NCI-H1436 (cell line): ENCODE data around the gene GPHB5.
A peak's percentile ranks its signal among the peaks of the same experiment; 100 is the strongest.
"Not testable (repeated sequence)": the region's sequence is repeated elsewhere in the genome, so short reads cannot be mapped to it uniquely, and the experiment has no call there.

Experiments used
- DNase-seq: peaks from one replicate; lab custom pipeline; 2025; lab: John Stamatoyannopoulos, UW

Gene GPHB5

GRCh38 chr14:63295231-63295685 is 23.5 kb downstream of the GPHB5 start:
- DNase-seq: no peak

DNA sequence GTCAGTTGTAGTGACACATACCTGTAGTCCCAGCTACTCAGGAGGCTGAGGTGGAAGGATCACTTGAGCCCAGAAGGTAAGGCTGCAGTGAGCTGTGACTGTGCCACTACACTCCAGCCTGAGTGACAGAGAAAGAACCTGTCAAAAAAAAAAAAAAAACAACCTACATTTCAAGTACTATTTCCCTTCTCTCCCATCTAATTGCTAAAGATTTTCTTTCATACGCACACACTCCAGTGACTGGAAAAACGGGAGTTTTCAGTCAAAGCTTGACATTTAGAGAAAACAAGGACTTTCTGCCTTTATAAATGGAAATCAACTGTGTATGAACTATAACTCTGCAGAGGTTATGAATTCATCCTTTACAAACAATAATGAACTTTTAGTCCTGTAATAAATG is 25.9 kb downstream of the GPHB5 start:
- no peak for DNase-seq

- no peak for DNase-seq
These were observed 27.8 kb downstream of the GPHB5 start for GRCh38 chr14:63290741-63291430.

- DNase-seq: no peak
These were observed 29.9 kb downstream of the GPHB5 start for GRCh38 chr14:63288853-63289252.

DNA sequence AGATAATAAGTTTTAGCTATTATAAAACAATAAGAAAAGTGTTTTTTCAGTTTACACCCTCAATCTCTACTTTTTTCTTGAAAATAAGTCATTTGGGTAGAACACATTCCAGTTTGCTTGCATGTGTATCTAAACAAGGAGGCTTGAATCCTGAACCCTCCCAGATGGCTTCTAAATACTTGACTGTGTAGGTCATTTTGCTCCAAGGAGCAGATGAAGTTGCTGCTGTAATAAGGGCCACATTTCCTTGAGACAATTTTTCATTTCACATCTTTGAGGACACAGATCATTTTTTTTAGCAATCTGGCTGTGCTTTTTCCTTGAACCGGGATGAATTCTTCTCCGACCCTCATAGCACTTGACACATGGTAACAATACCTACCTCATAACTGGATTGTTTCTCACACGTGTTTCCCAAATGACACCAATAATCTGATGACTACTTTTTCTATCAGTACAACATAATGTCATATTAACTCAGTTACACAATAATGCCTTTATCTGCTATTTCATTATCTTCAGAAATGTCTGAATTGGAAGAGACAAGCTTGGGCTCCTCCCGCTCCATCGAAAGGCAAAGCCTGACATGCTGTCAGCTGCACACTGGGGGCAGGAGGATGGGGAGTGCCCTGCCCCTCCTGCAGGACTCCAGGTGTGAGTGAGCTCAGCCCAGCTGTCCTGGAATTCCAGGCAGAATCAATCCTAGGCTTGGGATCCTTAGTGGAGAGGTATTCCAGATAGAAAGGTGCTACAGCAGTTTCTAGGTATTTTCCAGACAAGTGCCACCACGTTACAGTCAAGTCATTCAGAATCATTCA is 30.9 kb downstream of the GPHB5 start:
- DNase-seq: no peak

GRCh38 chr14:63286071-63286470 is 32.7 kb downstream of the GPHB5 start:
- no peak for DNase-seq

DNA sequence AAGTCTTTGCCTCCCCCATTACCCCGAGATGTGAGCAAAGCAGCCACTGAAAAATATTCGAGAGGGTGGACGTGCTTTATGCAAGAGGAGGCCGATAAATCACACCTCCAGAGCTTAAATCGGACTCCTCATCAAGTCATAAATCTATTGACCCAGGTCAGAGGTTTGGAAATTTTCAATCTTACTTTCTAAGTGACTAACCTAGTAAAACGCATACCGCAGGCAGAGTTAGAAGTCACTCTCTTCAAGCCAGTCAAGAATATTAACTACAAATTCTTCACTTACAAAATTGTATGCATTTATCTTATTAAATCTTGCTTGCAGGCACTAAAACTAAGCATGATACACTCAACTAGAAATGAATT is 34.9 kb downstream of the GPHB5 start:
- no peak for DNase-seq

DNA sequence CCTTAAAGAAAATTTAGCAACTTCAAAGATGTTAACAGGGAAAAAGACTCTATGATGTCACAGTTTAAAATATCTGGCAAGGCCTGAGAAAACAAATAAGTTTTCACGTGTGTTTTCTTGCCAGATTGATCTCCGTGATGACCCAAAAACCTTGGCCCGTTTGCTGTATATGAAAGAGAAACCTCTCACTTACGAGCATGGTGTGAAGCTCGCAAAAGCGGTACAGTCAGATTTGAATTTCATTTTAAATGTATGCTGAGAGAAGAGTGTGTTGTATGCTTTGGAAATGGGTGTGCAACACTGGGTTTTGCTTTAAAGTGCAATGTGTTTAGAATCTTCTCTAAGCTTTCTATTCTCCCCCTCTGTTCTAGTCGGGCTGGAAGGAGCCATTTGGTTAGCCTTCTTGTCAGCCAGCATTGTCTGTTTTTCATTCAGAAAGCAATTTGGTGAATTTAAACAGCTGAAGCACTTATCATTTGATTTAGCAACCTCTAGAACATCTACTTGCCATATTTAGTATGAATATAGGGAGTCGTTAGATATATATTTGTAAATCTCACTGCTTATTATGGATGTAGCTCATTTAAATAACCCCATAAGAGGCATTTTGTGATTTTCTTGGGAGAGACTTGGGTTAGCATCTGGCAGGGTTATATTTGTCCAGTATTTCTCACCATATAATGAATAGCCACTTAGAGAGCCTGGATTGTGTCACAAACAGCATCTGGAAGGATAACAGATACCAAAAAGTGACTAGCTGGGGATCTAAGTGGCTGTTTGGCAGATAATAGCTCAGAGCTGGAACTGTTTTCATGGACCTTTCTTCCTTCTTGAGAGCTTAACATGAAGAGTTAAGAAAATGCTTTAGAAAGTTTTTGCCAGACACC is 35.5 kb downstream of the GPHB5 start:
- DNase-seq: no peak

DNA sequence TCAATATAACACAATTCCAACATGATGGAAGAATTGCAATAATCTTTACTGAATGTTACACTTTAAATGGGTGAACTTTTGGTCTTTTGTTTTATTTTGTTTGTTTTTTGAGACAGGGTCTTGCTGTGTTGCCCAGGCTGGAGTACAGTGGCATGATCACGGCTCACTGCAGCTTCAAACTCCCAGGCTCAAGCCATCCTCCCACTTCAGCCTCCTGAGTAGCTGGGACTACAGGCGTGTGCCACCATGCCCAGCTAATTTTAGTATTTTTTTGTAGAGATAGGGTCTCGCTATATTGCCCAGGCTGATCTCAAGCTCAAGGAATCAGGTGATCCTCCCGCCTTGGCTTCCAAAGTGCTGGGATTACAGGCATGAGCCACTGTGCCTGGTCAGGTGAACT is 38.8 kb downstream of the GPHB5 start:
- DNase-seq: not testable (repeated sequence)

- DNase-seq: no peak
These were observed 41.0 kb downstream of the GPHB5 start for GRCh38 chr14:63277591-63278183.

- peak; percentile 66 for DNase-seq
These were observed 42.0 kb downstream of the GPHB5 start for GRCh38 chr14:63276492-63277342.

- DNase-seq: peak; percentile 86
These were observed 42.7 kb downstream of the GPHB5 start for GRCh38 chr14:63276016-63276415.

GRCh38 chr14:63275611-63276010 is 43.1 kb downstream of the GPHB5 start:
- DNase-seq: peak; percentile 86

DNA sequence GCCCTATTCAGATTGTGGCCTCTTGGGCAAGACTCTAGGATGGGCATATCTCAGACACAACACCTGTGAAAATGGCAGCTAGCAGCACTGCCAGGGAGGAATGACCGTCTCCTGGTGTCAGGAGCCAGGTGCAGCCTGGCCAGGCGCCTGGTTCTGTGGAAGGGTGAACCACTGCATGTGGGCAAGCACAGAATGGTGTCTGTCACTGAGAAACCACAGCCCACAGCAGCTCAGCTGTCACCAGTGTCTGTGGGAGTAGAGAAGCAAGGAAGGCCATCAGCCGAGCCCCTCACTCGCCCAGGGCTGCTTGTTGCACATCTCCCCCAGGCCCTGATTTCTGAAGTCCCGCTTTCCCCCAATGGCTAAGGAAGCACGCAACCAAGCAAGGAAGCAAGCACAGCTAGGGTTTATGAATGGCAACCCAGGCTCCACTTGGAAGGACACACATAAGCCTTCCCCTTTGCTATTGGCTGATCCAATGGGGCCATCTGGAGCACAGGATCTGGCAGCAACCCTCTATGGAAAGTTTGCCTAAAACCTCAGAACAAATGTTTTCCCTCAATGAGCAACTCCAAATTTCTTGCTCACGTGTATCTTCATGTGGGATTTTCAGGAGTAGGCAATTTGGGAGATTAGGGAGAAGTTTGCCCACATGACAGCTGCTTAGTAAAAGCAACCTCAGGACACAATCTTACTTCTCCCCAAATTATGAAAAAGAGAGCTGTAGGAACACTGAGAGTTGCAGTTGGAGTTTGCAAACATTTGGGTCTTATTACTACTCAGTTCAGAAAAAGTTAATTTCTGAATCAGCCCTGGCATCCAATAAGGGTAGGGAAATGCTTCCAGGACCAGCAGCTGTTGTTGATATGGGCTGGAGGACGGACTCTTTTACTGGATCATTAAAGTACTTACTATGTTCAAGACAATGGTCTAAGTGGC is 44.7 kb downstream of the GPHB5 start:
- DNase-seq: no peak

DNA sequence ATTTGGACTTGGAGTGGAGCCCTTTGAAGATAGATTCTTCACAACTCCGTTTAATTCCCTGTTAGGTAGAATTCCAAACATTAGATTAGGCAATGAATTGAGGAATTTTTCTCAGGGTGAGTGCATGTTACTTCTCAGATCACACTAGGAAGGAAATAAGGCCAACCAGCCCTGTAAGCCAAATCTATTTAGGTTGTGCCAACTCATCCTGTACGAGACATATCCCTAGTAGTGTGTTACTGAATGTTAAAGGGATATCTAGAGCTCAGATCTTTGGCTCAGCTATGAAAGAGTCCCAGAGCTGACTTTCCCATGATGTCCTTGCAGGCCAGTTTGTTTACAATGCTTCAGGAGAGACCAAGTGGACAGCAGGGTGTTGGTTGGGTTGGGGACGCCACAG is 45.6 kb downstream of the GPHB5 start:
- DNase-seq: no peak

DNA sequence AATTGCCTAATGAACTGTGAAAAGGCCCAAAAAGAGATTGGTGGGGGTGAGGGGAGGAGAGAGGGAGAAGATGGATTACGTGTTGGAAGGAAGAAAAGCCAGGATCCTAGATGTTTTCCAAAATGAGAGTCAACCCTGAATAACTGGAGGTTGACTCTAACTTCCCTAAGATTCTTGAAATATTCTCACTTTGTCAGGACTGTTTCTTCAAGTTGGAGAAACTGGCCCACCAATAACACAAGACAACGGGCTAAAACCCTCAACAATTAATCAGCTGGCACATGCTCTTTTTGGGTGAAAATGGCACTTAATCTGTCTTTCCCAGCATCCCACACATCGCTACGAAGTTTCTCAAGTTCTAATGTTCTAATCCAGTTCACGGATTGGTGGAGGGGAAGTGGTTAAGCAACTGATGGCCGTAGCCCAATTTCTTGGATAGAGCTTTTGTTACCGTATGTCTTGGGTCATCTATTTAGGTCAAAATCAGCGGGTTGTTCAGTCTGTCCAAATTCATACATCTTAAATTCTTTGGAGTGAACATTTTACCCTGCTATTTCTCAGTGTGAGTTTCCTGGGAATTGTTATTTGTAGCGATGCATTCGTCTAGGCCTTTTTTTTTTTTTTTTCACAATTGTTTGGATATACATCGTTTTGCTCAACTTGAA is 49.0 kb downstream of the GPHB5 start:
- DNase-seq: no peak

DNA sequence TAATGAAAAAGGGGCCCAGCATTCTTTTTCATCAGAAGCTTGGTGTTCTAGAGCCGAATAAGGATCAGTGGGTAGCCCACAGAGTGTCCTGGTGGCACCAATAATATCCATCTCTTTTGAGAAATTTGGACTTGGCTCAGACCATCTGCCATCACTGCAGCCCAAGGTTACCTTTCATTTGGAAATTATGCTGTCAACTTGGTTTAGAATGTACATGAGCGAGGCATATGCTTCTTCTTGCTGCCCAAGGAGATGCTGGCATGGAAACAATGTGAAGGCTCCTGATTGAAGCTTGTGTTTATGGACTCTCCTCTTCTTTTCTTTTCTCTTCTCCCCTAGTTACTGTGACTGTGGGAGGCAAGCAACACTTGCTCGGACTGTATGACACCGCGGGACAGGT is 50.0 kb downstream of the GPHB5 start:
- DNase-seq: no peak

- DNase-seq: no peak
These were observed 51.6 kb downstream of the GPHB5 start for GRCh38 chr14:63267171-63267570.

DNA sequence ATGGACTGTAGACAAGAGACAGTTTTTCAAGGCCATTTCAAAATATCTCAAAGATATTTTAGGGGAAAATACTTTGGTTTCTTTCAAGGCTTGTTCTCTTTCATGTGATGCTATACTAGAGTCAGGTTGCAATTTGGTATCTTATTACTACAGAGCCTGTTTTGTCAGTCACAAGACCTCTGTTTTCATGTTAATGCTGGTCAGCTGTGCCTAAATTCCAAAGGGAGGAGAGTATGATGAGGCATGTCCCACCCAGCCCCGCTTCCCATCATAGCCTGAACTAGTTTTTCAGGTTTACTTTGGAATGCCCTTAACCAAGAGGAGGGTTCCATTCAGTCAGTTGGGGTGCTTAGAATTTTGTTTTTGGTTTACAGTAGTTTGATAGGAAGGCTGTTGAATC is 52.6 kb downstream of the GPHB5 start:
- no peak for DNase-seq
